Heart right ventricle (tissue), 16 donors: ENCODE data around the gene TM2D3. TPM values are rescaled to one million over a fixed set of nuclear protein-coding genes. Genes with fewer than 3 reads are reported as not detected.

ENCODE experiments used
- ATAC-seq, 8 donors: fragments of 200-7000 bp; cut with Tn5 transposase; one replicate each; pipeline ENCODE4 v1.9.1; 2020; ENCODE audit warnings: mild to moderate bottlenecking in 8 of 8, moderate library complexity in 8 of 8, moderate number of reproducible peaks in 1 of 8
- DNase-seq, 2 donors: peaks; one replicate each; pipeline ENCODE4 v3.0.0-alpha.2; 2020
- H3K27ac ChIP-seq, 10 donors: fragments of 200-600 bp; sonication (generic) in 2 of 10; one replicate each; pipeline versions ENCODE4 v1.5.0 to v1.8.0; 2020 to 2022; ENCODE audit warnings: mild to moderate bottlenecking in 3 of 10
- H3K27me3 ChIP-seq, 7 donors: fragments of 200-600 bp; one replicate each; pipeline ENCODE4 v1.8.0; 2021 to 2022; ENCODE audit warnings: mild to moderate bottlenecking in 2 of 7
- H3K36me3 ChIP-seq, 9 donors: fragments of 200-600 bp; sonication (generic) in 1 of 9; one replicate each; pipeline versions ENCODE4 v1.5.0 to v1.8.0; 2020 to 2022; ENCODE audit warnings: mild to moderate bottlenecking in 2 of 9
- H3K4me1 ChIP-seq, 9 donors: fragments of 200-600 bp; sonication (generic) in 1 of 9; one replicate each; pipeline versions ENCODE4 v1.5.0 to v1.8.0; 2020 to 2022; ENCODE audit warnings: mild to moderate bottlenecking in 4 of 9
- H3K4me3 ChIP-seq, 10 donors: fragments of 200-600 bp; sonication (generic) in 2 of 10; one replicate each; pipeline versions ENCODE4 v1.5.0 to v1.8.0; 2020 to 2022; ENCODE audit warnings: mild to moderate bottlenecking in 7 of 10, moderate library complexity in 2 of 10
- H3K9me3 ChIP-seq, 11 donors: fragments of 200-600 bp in 10 of 11; sonication (generic) in 2 of 11; one replicate each; pipeline versions ENCODE4 v1.5.0 to v1.8.0; 2013 to 2022; ENCODE audit warnings: mild to moderate bottlenecking in 2 of 11, control low read depth in 1 of 11, moderate library complexity in 1 of 11
- CTCF ChIP-seq, 9 donors: fragments of 200-600 bp; sonication (generic) in 2 of 9; IDR thresholded peaks; one replicate each; pipeline versions ENCODE4 v1.5.0 to v1.8.0; 2021 to 2022; ENCODE audit warnings: antibody characterized with exemption in 9 of 9, mild to moderate bottlenecking in 5 of 9, moderate library complexity in 1 of 9
- WGBS, 2 donors: extraction: QIAGEN DNeasy Blood & Tissue Kit; methylation state at CpG; one replicate each; pipeline ENCODE4 v1.1.7; 2013; ENCODE audit warnings: inconsistent platforms in 1 of 2; 5-methylcytosine and 5-hydroxymethylcytosine counted together
- intact Hi-C, 10 donors: fragments of 100-400 bp; cut with DNase I; formaldehyde crosslinking; loops; one replicate each; pipeline versions ENCODE4 v1.11.1 to v1.14.2; 2022
- polyA plus RNA-seq, 2 donors: library from polyadenylated mRNA; stranded (reverse); fragments of 200-250 nt; gene quantifications; one replicate each; pipeline ENCODE4 v1.2.3, GENCODE V29; 2013
- total RNA-seq, 10 donors: library from RNA; stranded (reverse); fragmentation: NEBNext Ultra II Directional in 3 of 10; extraction: Animal tissue kit (Norgen Biotek cat#: 25700) in 3 of 10; gene quantifications; one replicate each; pipeline versions ENCODE4 v1.2.1 to v1.2.4, GENCODE V29; 2021 to 2023
- donor health status: Arrhythmogenic right ventricular cardiomyopathy.
- donor health status: ischemic (EF 13 %, LVEDD 7.1; RV severe dilation, severe dysfunction).
- donor health status: healthy with polysubstance abuse.
- donor health status: DM: no; HTN: yes; CAD: no.
- donor health status: DM: no; HTN: no; CAD: no.
- donor health status: ischemic (EF 25% LVEDD 6.9; RV normal size, moderate dysfunction).
- donor health status: ischemic (EF 25% LVEDD 5.7; RV mildly dilated, moderate dysfunction).
- donor health status: healthy.
- donor health status: DM: yes; HTN: yes; CAD: no.
- donor health status: Ischemic cardiomyopathy.
- donor health status: ischemic (EF 35%, LVEDD 5.7; RV mildly dilated, moderate dysfunction).
- donor health status: nonischemic (EF 11% LVEDD 7.7; RV severe dilation, severe dysfunction).
- donor health status: DM: yes; HTN: yes; CAD: no.
- donor health status: PGD.
- donor health status: ischemic (EF 29% LVEDD 5.4; RV normal size, mild dysfunction).
- donor health status: nonischemic (EF 23%, LVEDD 6.1; RV moderate dilation, normal function).

The TM2D3 gene
- total and polyA plus RNA-seq, 12 donors = 38.2 to 61.6 (median 52.2) TPM

- H3K36me3 ChIP-seq = no peaks in the 10 kb centered on the region
- H3K9me3 ChIP-seq = no peaks in the 10 kb centered on the region
- no peak for TF ChIP-seq CTCF (IDR thresholded peaks at IDR 0.05)
- ATAC-seq (peak; percentile 50 to 65 (median 59)), DNase-seq (peak; percentile 58 to 80)
- intact Hi-C loops = no loop called here
- peaks cover 21 to 83% (median 57%) of the 10 kb centered on the region in 9 donors for H3K4me1 ChIP-seq
- peak overlapping the region in 3 of 10 donors; percentile 1 to 32 (median 20) for H3K4me3 ChIP-seq
- H3K27me3 ChIP-seq = no peaks in the 10 kb centered on the region
- peak overlapping the region in 7 of 10 donors; percentile 8 to 72 (median 48) for H3K27ac ChIP-seq
- WGBS, 2 donors = 34 to 36% methylated on average over 25 of the region's 25 CpGs
Observed at GRCh38 chr15:101615986-101616848, 36.0 kb downstream of the TM2D3 start.

GRCh38 chr15:101615414-101615985 lies 36.7 kb downstream of the TM2D3 start:
- ATAC-seq (peak; percentile 3 to 76 (median 22)), DNase-seq (no peak)
- intact Hi-C loops = no loop called here
- no peaks in the 10 kb centered on the region for H3K36me3 ChIP-seq
- 50 to 56% methylated on average over 15 of the region's 15 CpGs for WGBS, 2 donors
- H3K9me3 ChIP-seq = no peaks in the 10 kb centered on the region
- H3K27ac ChIP-seq = peak overlapping the region in 6 of 10 donors; percentile 8 to 72 (median 50)
- no peaks in the 10 kb centered on the region for H3K27me3 ChIP-seq
- TF ChIP-seq CTCF (IDR thresholded peaks at IDR 0.05) = no peak
- peak overlapping the region in 2 of 10 donors; percentile 1 to 20 for H3K4me3 ChIP-seq
- H3K4me1 ChIP-seq = peaks cover 21 to 79% (median 53%) of the 10 kb centered on the region in 9 donors

GRCh38 chr15:101614761-101615160 lies 37.4 kb downstream of the TM2D3 start:
- Histone ChIP-seq H3K9me3 (no peaks in the 10 kb centered on the region), H3K4me1 (peaks cover 21 to 75% (median 51%) of the 10 kb centered on the region in 9 donors), H3K27ac (peak overlapping the region in 3 of 10 donors; percentile 16 to 78 (median 62)), H3K4me3 (no peak overlapping the region), H3K27me3 (no peaks in the 10 kb centered on the region), H3K36me3 (no peaks in the 10 kb centered on the region)
- TF ChIP-seq CTCF (IDR thresholded peaks at IDR 0.05) = no peak
- intact Hi-C loops = no loop called here
- ATAC-seq (no peak), DNase-seq (no peak)
- WGBS, 2 donors = 85 to 88% methylated on average over 11 of the region's 11 CpGs

GRCh38 chr15:101614001-101614585 lies 38.1 kb downstream of the TM2D3 start:
- Histone ChIP-seq H3K4me1 (peaks cover 21 to 75% (median 51%) of the 10 kb centered on the region in 9 donors), H3K4me3 (no peak overlapping the region), H3K27me3 (no peaks in the 10 kb centered on the region), H3K36me3 (no peaks in the 10 kb centered on the region), H3K27ac (peak overlapping the region in 6 of 10 donors; percentile 7 to 78 (median 67)), H3K9me3 (no peaks in the 10 kb centered on the region)
- intact Hi-C loops = no loop called here
- no peak for TF ChIP-seq CTCF (IDR thresholded peaks at IDR 0.05)
- 82 to 85% methylated on average over 14 of the region's 14 CpGs for WGBS, 2 donors
- ATAC-seq (no peak), DNase-seq (no peak)
